ENCODE data around the gene SLC29A2. TPM values are rescaled to one million over a fixed set of nuclear protein-coding genes. Genes with fewer than 3 reads are reported as not detected.
A peak's percentile ranks its signal among the peaks of the same experiment; 100 is the strongest.

SLC29A2 gene
- total RNA-seq, 6 donors from 2014 or later, result 8.3 to 20.5 (median 13.1) TPM

DNA sequence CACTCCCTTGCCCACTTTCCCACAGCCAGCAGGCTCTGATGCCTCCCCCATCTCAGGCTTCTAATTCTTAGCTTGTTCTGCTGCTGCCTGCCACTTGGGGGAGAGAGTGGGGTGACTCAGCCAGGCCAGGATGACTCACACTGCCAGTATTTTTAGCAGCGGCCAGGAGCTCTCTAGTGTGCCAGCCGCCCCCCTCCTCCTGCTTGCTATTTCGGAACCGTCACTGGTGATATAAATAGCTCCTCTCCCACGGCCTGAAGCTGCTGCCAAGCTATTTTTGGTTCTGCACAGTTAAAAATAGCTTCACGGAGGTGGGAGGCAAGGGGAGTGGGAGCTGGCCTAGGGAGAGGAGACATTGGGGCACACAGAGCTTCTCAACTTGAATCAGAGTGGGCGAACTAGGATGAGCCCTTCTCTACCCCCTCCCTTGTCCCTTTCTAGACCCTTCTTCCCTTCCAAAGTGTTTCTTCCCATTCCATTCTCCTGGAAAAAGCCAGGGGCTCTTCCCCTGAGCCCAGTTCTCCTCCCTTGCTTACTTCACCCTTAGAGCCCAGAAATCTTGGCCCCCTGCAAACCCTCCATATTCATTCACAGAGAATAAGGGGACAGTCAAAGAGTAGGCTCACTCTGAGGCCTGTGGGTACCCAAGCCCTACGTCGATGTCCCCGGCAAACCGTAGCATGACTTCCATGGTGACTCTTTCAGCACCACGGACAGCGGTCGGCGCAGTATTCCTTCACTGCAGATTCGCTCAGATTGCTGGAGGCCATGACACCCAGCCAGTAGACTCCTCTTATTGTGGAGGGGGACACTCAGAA, 46.8 kb upstream of the SLC29A2 start:
- Histone ChIP-seq H3K36me3 (no peaks in the 10 kb centered on the region), H3K4me1 (peaks cover 0 to 14% (median 5%) of the 10 kb centered on the region in 4 donors), H3K4me3 (no peak overlapping the region), H3K27ac (no peak overlapping the region), H3K27me3 (peaks cover 0 to 10% (median 2%) of the 10 kb centered on the region in 4 donors), H3K9me3 (no peaks in the 10 kb centered on the region)
- 10% methylated on average over 10 to 16 of the region's 16 CpGs for WGBS, 2 donors
- TF ChIP-seq POLR2AphosphoS5 (IDR thresholded peaks at IDR 0.05), result no peak
- TF ChIP-seq, protein P1, sequence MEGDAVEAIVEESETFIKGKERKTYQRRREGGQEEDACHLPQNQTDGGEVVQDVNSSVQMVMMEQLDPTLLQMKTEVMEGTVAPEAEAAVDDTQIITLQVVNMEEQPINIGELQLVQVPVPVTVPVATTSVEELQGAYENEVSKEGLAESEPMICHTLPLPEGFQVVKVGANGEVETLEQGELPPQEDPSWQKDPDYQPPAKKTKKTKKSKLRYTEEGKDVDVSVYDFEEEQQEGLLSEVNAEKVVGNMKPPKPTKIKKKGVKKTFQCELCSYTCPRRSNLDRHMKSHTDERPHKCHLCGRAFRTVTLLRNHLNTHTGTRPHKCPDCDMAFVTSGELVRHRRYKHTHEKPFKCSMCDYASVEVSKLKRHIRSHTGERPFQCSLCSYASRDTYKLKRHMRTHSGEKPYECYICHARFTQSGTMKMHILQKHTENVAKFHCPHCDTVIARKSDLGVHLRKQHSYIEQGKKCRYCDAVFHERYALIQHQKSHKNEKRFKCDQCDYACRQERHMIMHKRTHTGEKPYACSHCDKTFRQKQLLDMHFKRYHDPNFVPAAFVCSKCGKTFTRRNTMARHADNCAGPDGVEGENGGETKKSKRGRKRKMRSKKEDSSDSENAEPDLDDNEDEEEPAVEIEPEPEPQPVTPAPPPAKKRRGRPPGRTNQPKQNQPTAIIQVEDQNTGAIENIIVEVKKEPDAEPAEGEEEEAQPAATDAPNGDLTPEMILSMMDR (IDR thresholded peaks at IDR 0.05), result peak in 1 of 6 experiments; percentile 22
- no peak for TF ChIP-seq EP300 (IDR thresholded peaks at IDR 0.05)
- no peak for TF ChIP-seq POLR2A (IDR thresholded peaks at IDR 0.05)
- DNase-seq (peak in 1 of 2 donors; percentile 47), ATAC-seq (ENCODE audit: low FRiP score in 2 of 2) (peak in 1 of 2 donors; percentile 14)

DNA sequence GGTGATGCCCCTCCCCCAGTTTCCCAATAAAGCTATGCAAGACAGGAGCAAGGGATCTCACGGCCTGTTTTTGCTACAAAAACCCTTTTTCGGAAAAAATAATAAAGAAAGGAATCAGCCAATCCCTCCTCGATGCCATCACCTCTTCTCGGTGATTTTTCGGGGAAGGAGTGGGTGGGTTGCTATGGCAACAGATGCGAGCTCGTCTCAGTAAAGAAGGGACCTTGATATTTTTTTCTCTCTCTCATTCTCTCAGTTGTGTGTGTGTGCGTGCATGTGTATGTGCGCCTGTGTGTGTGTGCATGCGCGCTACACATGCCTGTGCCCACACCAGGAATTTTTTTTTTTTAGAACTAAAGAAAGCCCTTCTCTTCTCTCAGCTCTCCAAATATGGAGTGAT, 45.4 kb upstream of the SLC29A2 start:
- Histone ChIP-seq H3K36me3 (no peaks in the 10 kb centered on the region), H3K27ac (no peak overlapping the region), H3K4me3 (no peak overlapping the region), H3K9me3 (no peaks in the 10 kb centered on the region), H3K4me1 (peaks cover 0 to 14% (median 5%) of the 10 kb centered on the region in 4 donors), H3K27me3 (peaks cover 0 to 10% (median 2%) of the 10 kb centered on the region in 4 donors)
- ATAC-seq (ENCODE audit: low FRiP score in 2 of 2) (no peak), DNase-seq (no peak)
- TF ChIP-seq, protein P1 (IDR thresholded peaks at IDR 0.05), result no peak
- TF ChIP-seq EP300 (IDR thresholded peaks at IDR 0.05) (no peak), POLR2A (IDR thresholded peaks at IDR 0.05) (no peak), POLR2AphosphoS5 (IDR thresholded peaks at IDR 0.05) (no peak)
- WGBS, 2 donors, result 69 to 71% methylated on average over 11 of the region's 11 CpGs

GRCh38 chr11:66415423-66415822, 43.9 kb upstream of the SLC29A2 start:
- Histone ChIP-seq H3K27me3 (peaks cover 0 to 7% (median 2%) of the 10 kb centered on the region in 4 donors), H3K27ac (no peak overlapping the region), H3K4me3 (no peak overlapping the region), H3K36me3 (no peaks in the 10 kb centered on the region), H3K4me1 (peaks cover 0 to 7% (median 2%) of the 10 kb centered on the region in 4 donors), H3K9me3 (no peaks in the 10 kb centered on the region)
- ATAC-seq (ENCODE audit: low FRiP score in 2 of 2) (no peak), DNase-seq (no peak)
- WGBS, 2 donors, result 43 to 50% methylated on average over 2 of the region's 2 CpGs
- TF ChIP-seq EP300 (IDR thresholded peaks at IDR 0.05) (no peak), POLR2AphosphoS5 (IDR thresholded peaks at IDR 0.05) (no peak), POLR2A (IDR thresholded peaks at IDR 0.05) (no peak)
- TF ChIP-seq, protein P1 (IDR thresholded peaks at IDR 0.05), result no peak

DNA sequence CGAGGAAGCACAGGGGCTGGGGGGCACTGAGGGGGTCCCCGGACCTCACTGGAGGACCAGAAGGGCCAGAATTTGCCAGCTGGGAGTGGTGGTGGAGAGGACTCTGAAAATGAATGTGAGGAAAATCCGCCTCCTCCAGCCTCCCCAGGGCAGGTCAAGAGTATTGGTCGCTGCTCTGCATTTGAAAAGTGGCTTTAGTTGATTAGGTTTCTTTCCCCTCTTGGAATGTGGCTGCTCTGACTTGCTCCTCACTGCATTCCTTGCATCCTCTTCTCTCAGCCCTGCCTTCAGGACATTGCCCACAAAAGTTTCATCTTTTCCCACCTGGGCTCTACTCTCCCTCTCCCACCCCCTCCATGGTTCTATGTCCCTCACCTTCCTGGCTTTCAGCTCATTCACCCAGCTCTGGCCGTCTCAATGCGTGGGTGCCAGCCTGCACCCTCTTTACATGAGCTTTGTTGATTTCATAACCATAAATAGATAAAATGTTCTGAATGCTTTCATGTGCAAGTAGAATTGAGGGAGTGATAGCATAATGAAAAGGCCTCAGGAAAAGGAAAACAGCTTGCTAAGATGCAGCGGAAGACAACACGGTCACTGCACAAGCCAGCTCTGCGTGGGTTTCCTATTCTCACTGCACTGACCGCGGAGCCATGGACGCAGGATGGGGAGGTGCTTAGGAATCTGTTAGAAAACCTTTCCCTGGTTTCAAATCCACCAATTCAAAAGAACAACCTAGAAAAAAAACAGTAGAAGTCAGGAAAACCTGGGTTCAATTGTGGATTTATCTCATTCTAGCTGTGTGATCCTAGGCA, 42.8 kb upstream of the SLC29A2 start:
- ATAC-seq (ENCODE audit: low FRiP score in 2 of 2) (no peak), DNase-seq (peak in 1 of 2 donors; percentile 30)
- Histone ChIP-seq H3K4me3 (no peak overlapping the region), H3K27me3 (peaks cover 0 to 2% (median under 1%) of the 10 kb centered on the region in 4 donors), H3K9me3 (no peaks in the 10 kb centered on the region), H3K4me1 (peaks cover 0 to 8% (median 2%) of the 10 kb centered on the region in 4 donors), H3K27ac (no peak overlapping the region), H3K36me3 (no peaks in the 10 kb centered on the region)
- TF ChIP-seq, protein P1 (IDR thresholded peaks at IDR 0.05), result no peak
- TF ChIP-seq POLR2AphosphoS5 (IDR thresholded peaks at IDR 0.05) (no peak), POLR2A (IDR thresholded peaks at IDR 0.05) (no peak), EP300 (IDR thresholded peaks at IDR 0.05) (no peak)
- 55 to 63% methylated on average over 12 of the region's 12 CpGs for WGBS, 2 donors

Data from upper lobe of left lung (tissue), 6 donors.